ENCODE measurements around the gene H6PD.
A peak's percentile ranks its signal among the peaks of the same experiment; 100 is the strongest.
"Not testable (repeated sequence)": the region's sequence is repeated elsewhere in the genome, so short reads cannot be mapped to it uniquely, and the experiment has no call there.

H6PD gene

GRCh38 chr1:9297831-9298230 is 63.3 kb downstream of the H6PD start:
- DNase-seq (ENCODE audit: low read depth in 2 of 2): no peak

- DNase-seq (ENCODE audit: low read depth in 2 of 2): no peak
Observed at GRCh38 chr1:9298282-9298681, 63.7 kb downstream of the H6PD start.

GRCh38 chr1:9299571-9300541 is 65.3 kb downstream of the H6PD start:
- not testable (repeated sequence) for DNase-seq (ENCODE audit: low read depth in 2 of 2)

GRCh38 chr1:9300573-9300972 is 66.0 kb downstream of the H6PD start:
- no peak for DNase-seq (ENCODE audit: low read depth in 2 of 2)

- no peak for DNase-seq (ENCODE audit: low read depth in 2 of 2)
Observed at GRCh38 chr1:9302745-9303524, 68.4 kb downstream of the H6PD start.

GRCh38 chr1:9303916-9304315 is 69.3 kb downstream of the H6PD start:
- DNase-seq (ENCODE audit: low read depth in 2 of 2): no peak

- DNase-seq (ENCODE audit: low read depth in 2 of 2): no peak
Observed at GRCh38 chr1:9305216-9305615, 70.6 kb downstream of the H6PD start.

GRCh38 chr1:9306006-9306405 is 71.4 kb downstream of the H6PD start:
- DNase-seq (ENCODE audit: low read depth in 2 of 2): no peak

- DNase-seq (ENCODE audit: low read depth in 2 of 2): no peak
Observed at GRCh38 chr1:9307303-9307702, 72.7 kb downstream of the H6PD start.

- no peak for DNase-seq (ENCODE audit: low read depth in 2 of 2)
Observed at GRCh38 chr1:9308236-9308785, 73.7 kb downstream of the H6PD start.

GRCh38 chr1:9309080-9309479 is 74.5 kb downstream of the H6PD start:
- no peak for DNase-seq (ENCODE audit: low read depth in 2 of 2)

GRCh38 chr1:9309991-9310390 is 75.4 kb downstream of the H6PD start:
- DNase-seq (ENCODE audit: low read depth in 2 of 2): no peak

- DNase-seq (ENCODE audit: low read depth in 2 of 2): no peak
Observed at GRCh38 chr1:9311029-9311428, 76.5 kb downstream of the H6PD start.

- no peak for DNase-seq (ENCODE audit: low read depth in 2 of 2)
Observed at GRCh38 chr1:9311479-9311878, 76.9 kb downstream of the H6PD start.

- DNase-seq (ENCODE audit: low read depth in 2 of 2): no peak
Observed at GRCh38 chr1:9312168-9312720, 77.7 kb downstream of the H6PD start.

GRCh38 chr1:9313576-9313975 is 79.0 kb downstream of the H6PD start:
- DNase-seq (ENCODE audit: low read depth in 2 of 2): no peak

- no peak for DNase-seq (ENCODE audit: low read depth in 2 of 2)
Observed at GRCh38 chr1:9314111-9314510, 79.5 kb downstream of the H6PD start.

GRCh38 chr1:9314711-9315379 is 80.3 kb downstream of the H6PD start:
- no peak for DNase-seq (ENCODE audit: low read depth in 2 of 2)

- peak; percentile 47 to 56 for DNase-seq (ENCODE audit: low read depth in 2 of 2)
Observed at GRCh38 chr1:9315411-9316079, 81.0 kb downstream of the H6PD start.

GRCh38 chr1:9316080-9316444 is 81.5 kb downstream of the H6PD start:
- peak in 1 of 2 experiments; percentile 10 for DNase-seq (ENCODE audit: low read depth in 2 of 2)

GRCh38 chr1:9316512-9316911 is 81.9 kb downstream of the H6PD start:
- DNase-seq (ENCODE audit: low read depth in 2 of 2): no peak
